Neuronal stem cell (in vitro differentiated cells): ENCODE data around the gene PWWP2B.
A peak's percentile ranks its signal among the peaks of the same experiment; 100 is the strongest.

Experiments
- DNase-seq: peaks from one replicate; pipeline ENCODE4 v3.0.0-alpha.2; 2013; ENCODE audit warnings: low spot score
- H2AFZ ChIP-seq: one replicate; pipeline ENCODE4 v1.6.1; 2013; ENCODE audit warnings: mild to moderate bottlenecking, low read length, inconsistent platforms
- H2AK5ac ChIP-seq: 2 replicates; pipeline ENCODE4 v1.6.1; 2013; ENCODE audit warnings: low read depth, mild to moderate bottlenecking, inconsistent platforms, low read length, moderate library complexity, mixed read lengths
- H2BK120ac ChIP-seq: 2 replicates; pipeline ENCODE4 v1.6.1; 2013; ENCODE audit warnings: low read depth, mild to moderate bottlenecking, inconsistent platforms, low read length, moderate library complexity, mixed read lengths
- H2BK12ac ChIP-seq: one replicate; pipeline ENCODE4 v1.6.1; 2013; ENCODE audit warnings: low read length, inconsistent platforms
- H2BK15ac ChIP-seq: 2 replicates; pipeline ENCODE4 v1.6.1; 2013; ENCODE audit warnings: mild to moderate bottlenecking, low read length, inconsistent platforms, mixed read lengths
- H2BK5ac ChIP-seq: one replicate; pipeline ENCODE4 v1.6.1; 2013; ENCODE audit warnings: inconsistent platforms, mild to moderate bottlenecking, low read length, moderate library complexity
- H3K14ac ChIP-seq: one replicate; pipeline ENCODE4 v1.6.1; 2013; ENCODE audit warnings: low read length, inconsistent platforms
- H3K18ac ChIP-seq: 2 replicates; pipeline ENCODE4 v1.6.1; 2013; ENCODE audit warnings: low read length, inconsistent platforms
- H3K23ac ChIP-seq: 2 replicates; pipeline ENCODE4 v1.6.1; 2013; ENCODE audit warnings: low read depth, mild to moderate bottlenecking, mixed read lengths, low read length, inconsistent platforms; ENCODE audit not compliant: poor library complexity
- H3K27ac ChIP-seq: replicated peaks from 3 replicates; pipeline ENCODE4 v1.5.1; 2013; ENCODE audit warnings: low read length, inconsistent platforms
- H3K27me3 ChIP-seq, 3 experiments: 2 replicates each; pipeline ENCODE4 v1.6.1; 2013; ENCODE audit warnings: low read length in 3 of 3, mild to moderate bottlenecking in 2 of 3, inconsistent platforms in 1 of 3, low read depth in 1 of 3, mixed read lengths in 1 of 3, moderate library complexity in 1 of 3; ENCODE audit not compliant: control insufficient read depth in 3 of 3, insufficient read depth in 3 of 3
- H3K36me3 ChIP-seq, 2 donors: replicated peaks in 1 of 2; 2 replicates each; pipeline ENCODE4 v1.6.1; 2013; ENCODE audit warnings: low read length in 2 of 2; ENCODE audit not compliant: control insufficient read depth in 2 of 2, insufficient read depth in 2 of 2
- H3K4ac ChIP-seq: 2 replicates; pipeline ENCODE4 v1.6.1; 2013; ENCODE audit warnings: inconsistent platforms, mild to moderate bottlenecking, low read length, moderate library complexity
- H3K4me1 ChIP-seq, 2 donors: 1 replicate in 1 of 2; 2 replicates in 1 of 2; pipeline ENCODE4 v1.6.1; 2013; ENCODE audit warnings: low read length in 2 of 2, low read depth in 1 of 2; ENCODE audit not compliant: control insufficient read depth in 2 of 2, insufficient read depth in 1 of 2
- H3K4me2 ChIP-seq: one replicate; pipeline ENCODE4 v1.6.1; 2013; ENCODE audit warnings: mild to moderate bottlenecking, low read length, inconsistent platforms; ENCODE audit not compliant: insufficient read depth, poor library complexity, severe bottlenecking
- H3K4me3 ChIP-seq, 2 donors: 2 replicates each; pipeline ENCODE4 v1.5.1; 2013; ENCODE audit warnings: low read length in 2 of 2, mild to moderate bottlenecking in 2 of 2, inconsistent platforms in 1 of 2, moderate library complexity in 1 of 2
- H3K79me1 ChIP-seq: one replicate; pipeline ENCODE4 v1.6.1; 2013; ENCODE audit warnings: low read depth, mild to moderate bottlenecking, inconsistent platforms, low read length, moderate library complexity
- H3K9ac ChIP-seq: one replicate; pipeline ENCODE4 v1.6.1; 2013; ENCODE audit warnings: mild to moderate bottlenecking, low read depth, low read length, inconsistent platforms; ENCODE audit not compliant: poor library complexity
- H3K9me3 ChIP-seq, 2 donors: replicated peaks in 1 of 2; 2 replicates each; pipeline versions ENCODE3 to v1.6.1; 2013; ENCODE audit warnings: low read length in 2 of 2, mild to moderate bottlenecking in 2 of 2, inconsistent platforms in 1 of 2, low read depth in 1 of 2, mixed read lengths in 1 of 2, moderate library complexity in 1 of 2; ENCODE audit not compliant: control insufficient read depth in 2 of 2, insufficient read depth in 1 of 2
- H4K8ac ChIP-seq: one replicate; pipeline ENCODE4 v1.6.1; 2013; ENCODE audit warnings: low read depth, mild to moderate bottlenecking, inconsistent platforms, low read length, moderate library complexity
- H4K91ac ChIP-seq: one replicate; pipeline ENCODE4 v1.6.1; 2013; ENCODE audit warnings: low read length, low read depth, mild to moderate bottlenecking, inconsistent platforms; ENCODE audit not compliant: poor library complexity
- WGBS, 2 donors: extraction: QIAGEN DNeasy Blood & Tissue Kit; methylation state at CpG; one replicate each; pipeline ENCODE4 v1.1.7; 2013; ENCODE audit warnings: missing lambda C conversion rate in 2 of 2, mixed read lengths in 1 of 2; ENCODE audit not compliant: insufficient read length in 2 of 2, insufficient replicate concordance in 1 of 2; ENCODE audit errors: extremely low coverage in 2 of 2; 5-methylcytosine and 5-hydroxymethylcytosine counted together

The PWWP2B gene

DNA sequence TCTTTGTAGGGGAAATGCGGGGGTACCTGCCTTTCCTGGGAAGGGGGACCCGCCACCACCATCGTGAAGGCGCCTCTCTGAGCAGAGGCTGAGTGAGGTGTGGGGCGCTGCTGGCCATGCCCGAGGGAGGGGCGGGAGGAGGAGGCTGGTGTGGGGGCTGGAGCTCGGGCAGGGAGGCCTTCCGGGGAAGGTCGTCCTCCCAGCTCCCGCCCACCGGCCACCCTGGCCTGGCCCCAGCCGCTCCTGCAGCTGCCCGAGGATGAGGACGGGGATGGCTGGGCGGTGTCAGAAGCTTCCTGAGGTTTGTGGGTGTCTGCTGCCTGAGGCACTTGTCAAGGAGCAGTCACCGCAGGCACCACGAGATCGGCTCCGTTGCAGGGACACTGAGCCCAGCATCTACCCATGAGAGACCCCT, 11.4 kb downstream of the PWWP2B start:
- Histone ChIP-seq H2BK12ac (no peak overlapping the region), H3K14ac (no peak overlapping the region), H3K4me2 (peak overlapping the region; percentile 11), H2AFZ (no peak overlapping the region), H3K27me3 (no peaks in the 10 kb centered on the region), H3K36me3 (peaks cover 0 to 20% of the 10 kb centered on the region in 2 donors), H2BK120ac (no peak overlapping the region), H3K23ac (peak overlapping the region; percentile 83), H3K18ac (peak overlapping the region; percentile 61), H3K4me3 (no peak overlapping the region), H3K79me1 (peaks cover 2% of the 10 kb centered on the region), H3K9ac (peak overlapping the region; percentile 9), H2BK15ac (peak overlapping the region; percentile 89), H4K91ac (no peak overlapping the region), H3K4ac (no peak overlapping the region), H4K8ac (no peak overlapping the region), H3K9me3 (peaks cover 0 to 1% of the 10 kb centered on the region in 2 donors), H2BK5ac (peak overlapping the region; percentile 19), H2AK5ac (peak overlapping the region; percentile 90), H3K4me1 (peaks cover 6 to 13% of the 10 kb centered on the region in 2 donors), H3K27ac (no peak overlapping the region)
- DNase-seq, result no peak
- WGBS, 2 donors, result no CpG with 5 or more reads among the region's 20 CpGs

DNA sequence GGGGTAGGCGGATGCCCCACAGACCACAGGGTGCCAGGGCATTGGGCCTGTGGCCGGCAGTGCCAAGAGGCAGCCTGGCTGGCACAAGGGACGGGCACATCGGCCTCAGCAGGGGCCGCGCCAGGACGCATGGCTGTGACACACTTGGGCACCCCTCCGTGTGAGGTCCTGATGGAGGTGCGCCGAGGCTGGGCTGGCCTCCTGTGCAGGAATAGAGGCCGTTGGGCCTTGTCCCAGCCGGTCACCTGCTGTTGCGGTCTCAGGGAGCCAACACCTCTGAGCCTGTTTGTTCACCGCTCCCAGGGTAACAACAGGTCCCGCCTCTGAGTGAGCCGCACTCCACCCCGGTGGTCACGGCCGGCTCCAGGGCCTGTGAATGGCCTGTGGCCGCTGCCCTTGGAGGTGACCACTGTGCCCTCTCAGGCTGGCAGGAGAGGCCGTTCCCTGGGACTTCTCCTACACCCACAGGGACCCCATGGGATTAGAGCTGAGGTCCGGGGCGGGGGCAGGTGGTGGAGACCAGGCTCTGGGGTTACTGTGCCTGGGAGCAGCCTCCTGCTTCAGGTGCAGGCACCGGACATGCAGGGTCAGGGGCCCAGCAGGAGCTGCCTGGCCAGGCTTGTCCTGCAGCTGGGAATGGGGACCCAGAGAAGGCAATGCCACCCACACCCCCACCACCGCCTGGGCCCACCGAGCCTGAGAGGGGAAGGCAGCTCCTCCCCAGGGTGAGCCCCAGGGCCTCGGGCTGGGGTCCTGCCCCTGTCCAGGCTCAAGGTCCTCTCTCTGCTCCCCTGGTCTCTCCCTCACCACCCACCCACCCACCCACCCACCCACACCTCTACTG, 12.0 kb downstream of the PWWP2B start:
- peak overlapping the region; percentile 90 for H2BK12ac ChIP-seq
- H3K4ac ChIP-seq, result no peak overlapping the region
- no peak overlapping the region for H2BK120ac ChIP-seq

DNA sequence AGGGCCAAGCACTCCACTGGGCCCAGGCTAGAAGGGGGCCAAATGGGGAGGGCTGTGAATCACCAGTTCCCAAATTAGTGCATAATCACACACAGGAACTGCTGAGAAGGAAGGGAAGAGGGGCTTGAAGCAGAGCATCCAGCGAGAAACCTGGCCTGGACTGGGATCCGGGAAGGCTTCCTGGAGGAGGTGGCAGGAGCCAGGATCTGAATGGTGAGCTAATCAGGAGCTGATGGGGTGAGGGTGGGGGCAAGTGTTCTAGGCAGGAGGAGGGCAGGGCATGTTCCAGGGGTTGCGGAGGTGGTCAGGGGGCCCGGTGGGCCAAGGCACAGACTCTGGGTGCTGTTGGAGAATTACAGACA, 12.6 kb downstream of the PWWP2B start:
- WGBS, 2 donors, result no CpG with 5 or more reads among the region's 4 CpGs
- Histone ChIP-seq H2AK5ac (no peak overlapping the region), H3K9ac (no peak overlapping the region), H3K79me1 (peaks cover 2% of the 10 kb centered on the region), H2BK120ac (no peak overlapping the region), H3K27ac (no peak overlapping the region), H4K91ac (no peak overlapping the region), H3K4ac (no peak overlapping the region), H4K8ac (no peak overlapping the region), H3K36me3 (peaks cover 0 to 20% of the 10 kb centered on the region in 2 donors), H3K23ac (no peak overlapping the region), H3K4me3 (no peak overlapping the region), H2AFZ (no peak overlapping the region), H3K18ac (no peak overlapping the region), H2BK15ac (peak overlapping the region; percentile 15), H2BK12ac (no peak overlapping the region), H3K14ac (no peak overlapping the region), H3K4me1 (peaks cover 6 to 21% of the 10 kb centered on the region in 2 donors), H3K9me3 (peaks cover 0 to 1% of the 10 kb centered on the region in 2 donors), H3K27me3 (no peaks in the 10 kb centered on the region), H2BK5ac (no peak overlapping the region), H3K4me2 (no peak overlapping the region)
- DNase-seq, result no peak

More for the DNA sequence above, 12.0 kb downstream of the PWWP2B start:
- Histone ChIP-seq H3K9ac (peak overlapping the region; percentile 70), H2BK15ac (peak overlapping the region; percentile 47), H2AFZ (no peak overlapping the region), H3K36me3 (peaks cover 0 to 20% of the 10 kb centered on the region in 2 donors), H3K79me1 (peaks cover 2% of the 10 kb centered on the region), H2BK5ac (peak overlapping the region; percentile 19), H3K23ac (peak overlapping the region; percentile 83), H3K27ac (no peak overlapping the region), H3K9me3 (peaks cover 0 to 1% of the 10 kb centered on the region in 2 donors), H3K18ac (peak overlapping the region; percentile 80), H4K8ac (no peak overlapping the region), H3K14ac (peak overlapping the region; percentile 21), H4K91ac (no peak overlapping the region), H3K4me1 (peaks cover 6 to 15% of the 10 kb centered on the region in 2 donors), H3K27me3 (no peaks in the 10 kb centered on the region), H2AK5ac (peak overlapping the region; percentile 90), H3K4me2 (no peak overlapping the region), H3K4me3 (no peak overlapping the region)
- no CpG with 5 or more reads among the region's 27 CpGs for WGBS, 2 donors
- no peak for DNase-seq

DNA sequence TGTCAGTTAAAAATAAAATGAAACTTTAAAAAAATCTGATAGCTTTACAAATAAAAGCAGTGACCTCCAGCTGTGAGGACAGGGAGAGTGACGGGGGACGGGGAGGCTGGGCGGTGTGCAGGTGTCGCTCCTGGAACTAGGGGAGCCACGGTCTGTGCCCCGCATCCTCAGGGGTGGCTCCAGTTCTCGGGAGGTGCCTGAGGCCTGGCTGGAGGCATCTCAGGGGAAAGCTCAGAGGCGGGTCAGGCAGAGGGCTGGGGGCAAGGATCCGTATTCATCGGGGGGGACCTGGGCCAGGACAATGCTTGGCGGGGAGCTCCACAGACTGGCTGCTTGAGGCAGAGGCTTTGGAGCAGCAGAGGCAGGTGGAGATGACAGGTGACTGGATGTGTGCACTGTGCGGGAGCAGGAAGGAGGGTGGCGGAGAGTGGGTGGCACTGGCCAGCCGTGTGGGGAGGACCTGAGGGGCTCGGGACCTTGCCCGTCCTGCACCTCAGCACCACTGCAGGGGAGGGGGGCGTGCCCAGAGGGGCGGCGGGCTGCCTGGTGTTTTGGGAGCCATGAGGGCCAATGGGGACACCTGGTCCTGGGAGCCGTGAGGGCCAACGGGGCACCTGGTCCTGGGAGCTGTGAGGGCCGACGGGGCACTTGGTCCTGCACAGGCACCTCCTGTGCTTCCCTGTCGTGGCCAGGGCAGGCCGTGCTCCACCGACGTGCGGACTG, 13.2 kb downstream of the PWWP2B start:
- Histone ChIP-seq H2AFZ (no peak overlapping the region), H3K14ac (peak overlapping the region; percentile 71), H2BK15ac (peak overlapping the region; percentile 21), H4K8ac (no peak overlapping the region), H2BK120ac (no peak overlapping the region), H2AK5ac (peak overlapping the region; percentile 57), H3K27ac (no peak overlapping the region), H3K27me3 (peaks cover 0 to under 1% (median 0%) of the 10 kb centered on the region in 3 experiments), H2BK5ac (peak overlapping the region; percentile 82), H3K4me2 (no peak overlapping the region), H3K36me3 (peaks cover under 1 to 21% of the 10 kb centered on the region in 2 donors), H3K79me1 (peaks cover 2% of the 10 kb centered on the region), H3K18ac (peak overlapping the region; percentile 80), H3K9me3 (peaks cover 0 to 2% of the 10 kb centered on the region in 2 donors), H3K4ac (peak overlapping the region; percentile 10), H3K4me3 (no peak overlapping the region), H3K9ac (peak overlapping the region; percentile 60), H2BK12ac (no peak overlapping the region), H3K4me1 (peaks cover 6 to 25% of the 10 kb centered on the region in 2 donors), H3K23ac (no peak overlapping the region), H4K91ac (no peak overlapping the region)
- DNase-seq, result no peak
- WGBS, 2 donors, result no CpG with 5 or more reads among the region's 28 CpGs
